Skin of body (tissue), 2 donors: ENCODE data around the gene CREB3L1. TPM values are rescaled to one million over a fixed set of nuclear protein-coding genes. Genes with fewer than 3 reads are reported as not detected.
A peak's percentile ranks its signal among the peaks of the same experiment; 100 is the strongest.

Experiments
- DNase-seq: peaks from one replicate; lab custom pipeline; 2025; lab: John Stamatoyannopoulos, UW
- total RNA-seq: library from RNA; depleted of rRNA; stranded (reverse); fragments of >200 nt; gene quantifications from one replicate; pipeline ENCODE4 v1.2.3, GENCODE V29; 2014

Gene CREB3L1
- total RNA-seq = 27.1 TPM

DNA sequence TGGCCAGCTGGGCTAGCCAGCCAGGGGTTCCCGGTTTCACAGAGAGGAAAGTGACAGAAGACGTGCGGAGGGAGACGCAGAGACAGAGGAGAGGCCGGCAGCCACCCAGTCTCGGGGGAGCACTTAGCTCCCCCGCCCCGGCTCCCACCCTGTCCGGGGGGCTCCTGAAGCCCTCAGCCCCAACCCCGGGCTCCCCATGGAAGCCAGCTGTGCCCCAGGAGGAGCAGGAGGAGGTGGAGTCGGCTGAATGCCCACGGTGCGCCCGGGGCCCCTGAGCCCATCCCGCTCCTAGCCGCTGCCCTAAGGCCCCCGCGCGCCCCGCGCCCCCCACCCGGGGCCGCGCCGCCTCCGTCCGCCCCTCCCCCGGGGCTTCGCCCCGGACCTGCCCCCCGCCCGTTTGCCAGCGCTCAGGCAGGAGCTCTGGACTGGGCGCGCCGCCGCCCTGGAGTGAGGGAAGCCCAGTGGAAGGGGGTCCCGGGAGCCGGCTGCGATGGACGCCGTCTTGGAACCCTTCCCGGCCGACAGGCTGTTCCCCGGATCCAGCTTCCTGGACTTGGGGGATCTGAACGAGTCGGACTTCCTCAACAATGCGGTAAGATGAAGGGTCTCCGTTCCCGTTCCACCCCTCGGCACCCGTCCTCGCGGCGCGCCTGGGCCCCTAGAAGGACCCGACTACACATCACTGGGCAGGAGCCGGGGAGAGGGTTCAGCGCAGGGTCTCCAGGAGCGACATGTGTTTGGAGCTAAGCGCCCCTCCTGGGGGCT lies at the start of gene CREB3L1:
Gene CREB3L1, plus strand, starts transcription at position 41 of the 765 bp plus-strand sequence. Its CDS starts 450 bp downstream, at position 491.
- no peak for DNase-seq

DNA sequence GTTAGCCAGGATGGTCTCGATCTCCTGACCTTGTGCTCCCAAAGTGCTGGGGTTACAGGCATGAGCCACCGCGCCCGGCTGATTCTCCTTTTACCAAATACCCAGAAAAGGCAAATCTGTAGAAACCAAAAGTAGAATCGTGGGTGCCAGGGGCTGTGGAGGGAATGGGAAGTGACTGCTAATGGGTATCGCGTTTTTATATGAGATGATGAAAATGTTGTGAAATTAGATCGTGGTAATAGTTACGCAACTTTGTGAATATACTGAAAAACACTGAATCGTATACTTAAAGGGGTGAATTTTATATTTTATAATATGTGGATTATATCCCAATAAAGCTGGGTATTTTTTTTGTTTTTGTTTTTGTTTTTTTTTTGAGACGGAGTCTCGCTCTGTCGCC lies 48.2 kb upstream of the CREB3L1 start:
- DNase-seq = no peak

DNA sequence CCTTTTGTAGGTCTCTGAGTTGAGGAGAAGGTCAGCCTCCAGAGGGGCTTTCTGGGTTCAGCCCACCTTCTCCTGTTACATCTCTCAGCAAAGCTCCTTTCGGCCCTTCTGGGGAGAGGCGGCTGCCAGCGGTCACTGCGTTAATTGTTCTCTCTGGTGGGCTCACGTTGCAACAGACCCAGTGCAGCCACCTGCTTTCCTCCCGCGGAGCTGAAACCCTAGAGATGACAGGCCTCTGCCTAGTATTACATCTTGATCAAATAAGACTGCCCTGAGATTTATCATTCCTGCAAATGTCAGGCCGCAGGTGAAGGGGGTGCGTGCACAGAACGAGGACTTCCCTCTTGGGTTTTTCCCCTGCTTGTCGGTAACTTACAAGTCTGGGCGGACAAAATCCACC lies 43.2 kb upstream of the CREB3L1 start:
- no peak for DNase-seq

- no peak for DNase-seq
Measured at GRCh38 chr11:46235777-46236688, 41.4 kb upstream of the CREB3L1 start.

- DNase-seq = no peak
Measured at GRCh38 chr11:46236918-46237247, 40.6 kb upstream of the CREB3L1 start.

- no peak for DNase-seq
Measured at GRCh38 chr11:46237248-46238077, 40.0 kb upstream of the CREB3L1 start.

GRCh38 chr11:46238078-46238966 lies 39.1 kb upstream of the CREB3L1 start:
- DNase-seq = peak; percentile 46

GRCh38 chr11:46238967-46239800 lies 38.3 kb upstream of the CREB3L1 start:
- DNase-seq = peak; percentile 81

GRCh38 chr11:46239801-46240061 lies 37.7 kb upstream of the CREB3L1 start:
- no peak for DNase-seq

- no peak for DNase-seq
Measured at GRCh38 chr11:46240371-46240770, 37.1 kb upstream of the CREB3L1 start.

DNA sequence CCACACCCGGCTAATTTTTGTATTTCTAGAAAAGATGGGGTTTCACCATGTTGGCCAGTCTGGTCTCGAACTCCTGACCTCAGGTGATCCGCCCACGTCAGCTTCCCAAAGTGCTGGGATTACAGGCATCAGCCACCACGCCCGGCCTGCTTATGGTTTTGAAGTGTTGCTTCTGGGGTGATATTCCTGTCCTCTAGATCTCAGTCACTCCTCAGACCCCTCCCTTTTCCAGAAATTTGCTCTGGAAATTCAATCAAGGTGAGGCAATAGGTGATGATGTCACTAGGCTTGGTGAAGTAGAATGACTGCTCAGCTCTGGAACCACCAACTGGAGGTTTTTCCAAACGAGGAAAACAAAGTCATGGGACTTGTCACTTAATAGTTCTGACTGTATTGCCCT lies 36.6 kb upstream of the CREB3L1 start:
- DNase-seq = no peak

DNA sequence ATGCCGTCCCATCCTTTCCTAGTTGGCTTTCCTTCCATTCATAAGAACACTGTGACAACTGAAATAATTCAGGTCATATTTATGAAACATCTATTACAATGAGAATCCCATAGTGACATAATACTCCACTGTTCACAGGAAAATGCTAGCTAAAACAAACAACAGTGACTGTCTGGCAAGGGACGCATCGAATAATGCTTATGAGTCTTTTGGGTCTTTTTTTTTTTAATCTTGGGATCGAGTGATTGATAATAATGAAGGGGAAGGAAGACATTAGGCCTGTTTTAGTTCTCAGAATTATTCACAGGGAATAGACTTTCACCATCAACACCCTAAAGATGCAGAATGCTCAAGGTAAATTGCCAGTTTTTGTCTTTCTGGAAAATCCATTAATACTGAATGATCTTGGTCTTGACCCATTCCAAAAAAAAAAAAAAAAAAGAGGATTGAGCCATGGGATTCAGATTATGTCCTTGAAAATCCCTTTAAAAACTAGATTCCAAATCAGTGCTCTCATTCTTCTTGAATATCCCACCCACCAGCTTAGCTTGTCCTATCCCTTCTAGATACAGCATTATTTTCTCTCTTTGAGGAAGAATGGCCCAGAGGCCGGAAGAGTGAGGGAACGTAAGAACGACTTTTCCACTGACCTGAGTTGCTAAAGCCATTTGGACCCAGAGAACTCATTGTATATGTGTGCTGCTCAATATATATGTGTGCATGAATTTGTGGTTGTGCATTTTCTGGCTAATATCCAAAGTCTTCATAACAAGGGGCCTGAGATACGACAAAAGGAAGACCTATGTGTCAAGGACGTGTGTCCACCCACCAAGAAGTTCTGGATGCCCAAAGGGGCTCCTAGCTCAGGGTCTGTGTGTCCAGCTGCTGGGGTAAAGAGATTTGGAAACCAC lies 35.2 kb upstream of the CREB3L1 start:
- DNase-seq = peak; percentile 65

GRCh38 chr11:46242952-46243795 lies 34.3 kb upstream of the CREB3L1 start:
- DNase-seq = peak; percentile 96

DNA sequence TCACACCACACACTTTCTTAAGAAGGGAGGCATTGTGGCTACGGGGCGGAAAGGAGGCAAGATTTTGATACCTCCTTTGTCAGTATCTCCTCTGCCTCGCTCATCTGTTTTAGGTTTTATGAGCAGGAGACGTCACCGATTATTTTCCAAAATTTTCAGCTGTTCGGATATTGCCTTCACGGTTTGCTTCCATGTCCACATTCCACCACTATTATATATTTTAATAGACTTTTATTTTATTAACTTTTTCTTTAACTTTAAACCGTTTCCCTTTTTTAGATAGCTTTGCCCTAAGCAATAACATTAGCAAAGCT lies 33.7 kb upstream of the CREB3L1 start:
- peak; percentile 85 for DNase-seq

DNA sequence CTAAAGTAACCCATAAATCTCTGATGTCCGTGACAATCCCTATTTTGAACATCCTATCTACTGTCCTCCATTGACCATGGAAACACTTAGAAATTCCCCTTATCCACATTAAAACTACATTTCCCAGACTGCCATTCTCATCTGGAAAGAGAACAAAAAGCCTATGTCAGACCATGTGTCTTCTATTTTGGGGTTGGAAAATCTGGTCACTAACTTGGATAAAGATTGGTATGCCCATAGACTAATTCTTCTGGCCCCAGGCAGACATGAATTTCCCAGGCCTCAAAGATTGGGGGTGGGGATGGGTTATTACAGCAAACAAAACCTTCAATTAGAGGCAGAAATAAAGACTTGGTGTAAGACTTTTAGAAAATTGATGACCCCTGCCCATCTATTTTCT lies 30.9 kb upstream of the CREB3L1 start:
- DNase-seq = peak; percentile 83

DNA sequence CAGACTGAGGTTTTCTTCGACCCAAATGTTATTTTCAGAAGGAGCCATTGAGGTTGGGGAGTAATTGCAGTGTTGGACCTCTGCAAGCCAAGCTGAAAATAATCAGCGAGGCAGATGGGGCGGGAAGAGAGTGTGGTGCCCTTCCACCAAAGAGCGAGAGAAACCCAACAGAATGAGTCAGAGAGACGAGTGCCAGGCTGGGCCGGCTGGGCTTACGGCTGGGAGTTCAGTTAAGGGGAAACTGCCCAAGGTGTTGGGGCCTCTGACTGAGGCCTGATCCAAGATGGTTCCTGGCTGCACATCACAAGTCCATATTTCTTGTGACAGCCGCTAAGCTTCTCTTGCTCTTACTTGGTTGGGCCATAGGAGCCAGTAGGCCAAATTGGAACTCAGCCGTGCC lies 30.4 kb upstream of the CREB3L1 start:
- DNase-seq = no peak

- no peak for DNase-seq
Measured at GRCh38 chr11:46247659-46248058, 29.8 kb upstream of the CREB3L1 start.
